Fibroblast of lung (primary cell): Measurements from ENCODE around the gene HOXB1. TPM values are rescaled to one million over a fixed set of nuclear protein-coding genes. Genes with fewer than 3 reads are reported as not detected.

Experiments used
- DNase-seq, 2 donors: peaks; one replicate each; pipeline versions ENCODE4 v3.0.0 to v3.0.0-alpha.2; 2010; ENCODE audit warnings: low read depth in 2 of 2
- H2AFZ ChIP-seq: 2 replicates; pipeline ENCODE4 v1.5.1; 2012; ENCODE audit warnings: low read length, control low read depth, inconsistent platforms
- H3K27ac ChIP-seq: 2 replicates; pipeline ENCODE4 v1.5.1; 2011; ENCODE audit warnings: low read length, control low read depth; ENCODE audit not compliant: insufficient read depth
- H3K27me3 ChIP-seq: 2 replicates; pipeline ENCODE4 v1.5.1; 2011; ENCODE audit warnings: mild to moderate bottlenecking, low read length; ENCODE audit not compliant: control insufficient read depth, insufficient read depth
- H3K36me3 ChIP-seq: 2 replicates; pipeline ENCODE4 v1.5.1; 2011; ENCODE audit warnings: low read length; ENCODE audit not compliant: control insufficient read depth, insufficient read depth
- H3K4me1 ChIP-seq: 2 replicates; pipeline ENCODE4 v1.5.1; 2011; ENCODE audit warnings: low read length; ENCODE audit not compliant: control insufficient read depth, insufficient read depth; ENCODE audit errors: extremely low read depth
- H3K4me2 ChIP-seq: 2 replicates; pipeline ENCODE4 v1.5.1; 2011; ENCODE audit warnings: low read length, control low read depth; ENCODE audit not compliant: insufficient read depth; ENCODE audit errors: extremely low read depth
- H3K4me3 ChIP-seq, 4 experiments: fragments of 200-600 bp in 1 of 4; sonication (generic) in 1 of 4; replicated peaks in 1 of 4; 2 replicates each; pipeline ENCODE4 v1.5.1; 2011 to 2016; ENCODE audit warnings: low read length in 4 of 4, low read depth in 3 of 4, mild to moderate bottlenecking in 3 of 4, control low read depth in 2 of 4, inconsistent platforms in 1 of 4, mixed read lengths in 1 of 4; ENCODE audit not compliant: insufficient read depth in 1 of 4; ENCODE audit errors: control extremely low read depth in 1 of 4
- H3K79me2 ChIP-seq: 2 replicates; pipeline ENCODE4 v1.5.1; 2012; ENCODE audit warnings: mild to moderate bottlenecking, low read length, inconsistent platforms; ENCODE audit not compliant: control insufficient read depth, insufficient read depth
- H3K9ac ChIP-seq: 2 replicates; pipeline ENCODE4 v1.5.1; 2011; ENCODE audit warnings: mild to moderate bottlenecking, low read length, control low read depth; ENCODE audit not compliant: insufficient read depth
- H3K9me3 ChIP-seq: 2 replicates; pipeline ENCODE4 v1.5.1; 2012; ENCODE audit warnings: low read depth, low read length; ENCODE audit not compliant: control insufficient read depth, insufficient read depth
- H4K20me1 ChIP-seq: 2 replicates; pipeline ENCODE4 v1.5.1; 2011; ENCODE audit warnings: low read length; ENCODE audit not compliant: control insufficient read depth, insufficient read depth; ENCODE audit errors: extremely low read depth
- EZH2 ChIP-seq: IDR thresholded peaks from 2 replicates; pipeline ENCODE4 v1.5.1; 2012; ENCODE audit warnings: low read length, control low read depth, mild to moderate bottlenecking; ENCODE audit errors: missing control alignments
- polyA plus RNA-seq, 2 donors: library from polyadenylated mRNA; depleted of rRNA in 1 of 2; stranded (reverse) in 1 of 2; unstranded in 1 of 2; fragments of >200 nt; gene quantifications; 2 replicates each; pipeline ENCODE4 v1.2.1, GENCODE V29; 2011 to 2012; ENCODE audit warnings: missing spikeins in 1 of 2
- total RNA-seq: library from RNA; depleted of rRNA; stranded (reverse); fragments of >200 nt; gene quantifications from 2 replicates; pipeline ENCODE4 v1.2.1, GENCODE V29; 2014
- TF ChIP-seq, protein P1 (sequence below), 2 donors: IDR thresholded peaks in 1 of 2; conservative IDR thresholded peaks in 1 of 2; 1 replicate in 1 of 2; 2 replicates in 1 of 2; pipeline ENCODE4 v1.5.1; 2011 to 2012; ENCODE audit warnings: low read length in 2 of 2, control low read depth in 1 of 2, inconsistent platforms in 1 of 2, low read depth in 1 of 2, mild to moderate bottlenecking in 1 of 2

The HOXB1 gene
- total and polyA plus RNA-seq, 2 donors (not counting 1 experiment from before 2014, with no cell fraction given), result not detected

DNA sequence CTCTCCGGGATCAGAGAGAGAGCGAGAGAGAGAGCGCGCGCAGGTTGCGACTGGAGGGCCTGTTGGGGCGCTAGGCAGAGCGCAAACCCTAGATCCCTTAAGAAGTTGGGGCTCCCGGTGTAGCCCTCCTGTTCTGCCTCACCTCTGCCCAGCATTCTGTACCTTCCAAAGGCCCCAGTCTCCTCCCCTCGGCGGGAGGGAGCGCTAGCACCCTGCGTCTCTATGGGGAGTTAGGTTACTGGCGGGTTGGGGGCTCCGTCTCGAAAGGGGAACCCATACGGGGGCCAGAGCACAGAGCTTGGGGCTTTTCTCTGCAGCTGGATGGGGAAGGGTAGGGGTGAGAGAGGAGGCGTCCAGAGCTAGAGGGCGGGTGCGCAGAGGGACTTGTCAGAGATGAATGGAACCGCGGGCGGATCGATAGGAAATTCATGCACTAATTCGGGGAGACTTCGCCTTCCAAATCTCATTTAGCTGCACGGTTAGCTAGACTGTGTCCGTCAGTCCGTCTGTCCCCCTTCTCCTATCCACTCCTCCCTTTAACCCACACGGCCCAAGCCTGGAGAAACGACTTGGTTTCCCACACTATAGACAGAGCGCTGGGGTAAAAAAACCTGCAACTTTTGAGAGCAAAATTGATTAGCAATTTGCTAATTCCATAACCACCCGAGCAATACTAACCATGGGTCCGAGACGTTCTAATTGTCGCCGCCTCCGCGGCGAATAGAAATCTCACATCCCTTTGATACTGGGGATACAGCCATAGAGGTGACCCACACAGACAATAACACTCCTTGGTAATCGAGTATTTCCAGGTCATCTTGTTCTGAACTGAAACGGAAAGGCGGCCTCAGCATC, 48.0 kb upstream of the HOXB1 start:
- peaks cover 11% of the 10 kb centered on the region for H3K4me1 ChIP-seq
- H3K4me3 ChIP-seq, result peak overlapping the region; percentile 80 to 98 (median 84)
- no peaks in the 10 kb centered on the region for H3K9me3 ChIP-seq
- TF ChIP-seq, protein P1, sequence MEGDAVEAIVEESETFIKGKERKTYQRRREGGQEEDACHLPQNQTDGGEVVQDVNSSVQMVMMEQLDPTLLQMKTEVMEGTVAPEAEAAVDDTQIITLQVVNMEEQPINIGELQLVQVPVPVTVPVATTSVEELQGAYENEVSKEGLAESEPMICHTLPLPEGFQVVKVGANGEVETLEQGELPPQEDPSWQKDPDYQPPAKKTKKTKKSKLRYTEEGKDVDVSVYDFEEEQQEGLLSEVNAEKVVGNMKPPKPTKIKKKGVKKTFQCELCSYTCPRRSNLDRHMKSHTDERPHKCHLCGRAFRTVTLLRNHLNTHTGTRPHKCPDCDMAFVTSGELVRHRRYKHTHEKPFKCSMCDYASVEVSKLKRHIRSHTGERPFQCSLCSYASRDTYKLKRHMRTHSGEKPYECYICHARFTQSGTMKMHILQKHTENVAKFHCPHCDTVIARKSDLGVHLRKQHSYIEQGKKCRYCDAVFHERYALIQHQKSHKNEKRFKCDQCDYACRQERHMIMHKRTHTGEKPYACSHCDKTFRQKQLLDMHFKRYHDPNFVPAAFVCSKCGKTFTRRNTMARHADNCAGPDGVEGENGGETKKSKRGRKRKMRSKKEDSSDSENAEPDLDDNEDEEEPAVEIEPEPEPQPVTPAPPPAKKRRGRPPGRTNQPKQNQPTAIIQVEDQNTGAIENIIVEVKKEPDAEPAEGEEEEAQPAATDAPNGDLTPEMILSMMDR (conservative IDR thresholded peaks at IDR 0.05 in 1 of 2, IDR thresholded peaks at IDR 0.05 in 1 of 2; ENCODE audit: low read depth in 1 of 2, low read length in 2 of 2), result peak in 1 of 2 donors; percentile 7
- no peak for TF ChIP-seq EZH2
- no peaks in the 10 kb centered on the region for H4K20me1 ChIP-seq
- H2AFZ ChIP-seq, result no peak overlapping the region
- peak overlapping the region; percentile 98 for H3K27ac ChIP-seq
- peaks cover 99% of the 10 kb centered on the region for H3K79me2 ChIP-seq
- peak overlapping the region; percentile 73 for H3K9ac ChIP-seq
- no peaks in the 10 kb centered on the region for H3K27me3 ChIP-seq
- peaks cover 4% of the 10 kb centered on the region for H3K36me3 ChIP-seq
- DNase-seq, result peak; percentile 37 to 74
- peak overlapping the region; percentile 99 for H3K4me2 ChIP-seq

DNA sequence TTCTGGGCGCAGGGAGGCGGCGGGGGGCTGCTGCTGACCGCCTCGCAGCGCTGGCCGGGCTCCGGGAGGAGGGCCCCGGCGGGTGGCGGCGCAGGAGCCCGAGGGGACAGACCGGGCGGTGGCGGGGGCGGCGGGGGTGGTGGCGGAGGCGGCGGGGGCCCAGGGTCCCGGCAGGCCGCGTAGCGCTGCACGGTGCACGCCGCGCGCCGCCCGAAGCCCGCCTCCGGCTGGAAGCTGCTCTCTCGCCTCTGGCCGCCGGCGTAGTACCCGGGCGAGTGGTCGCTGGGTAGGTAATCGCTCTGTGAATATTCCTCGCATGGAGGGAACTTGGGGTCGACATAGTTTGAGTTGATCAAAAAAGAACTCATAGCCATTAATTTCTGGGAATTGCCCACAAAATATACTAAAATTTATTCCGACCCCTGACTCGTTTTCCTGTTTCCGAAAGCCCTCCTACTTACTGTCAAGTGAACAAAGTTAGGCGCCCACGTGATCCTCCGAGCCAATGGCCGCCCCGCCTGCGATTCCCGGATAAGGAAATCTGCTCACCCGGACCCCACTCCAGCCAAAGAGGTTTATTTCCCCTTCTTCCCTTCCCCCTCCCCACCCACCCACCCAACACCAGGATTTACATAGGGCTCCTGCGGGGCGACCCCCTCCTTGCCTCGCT, 47.3 kb upstream of the HOXB1 start, which contains the start of gene HOXB4:
HOXB4 (minus strand) TSS at position 405 of the 670 bp plus-strand sequence; CDS start at position 374, 31 bp downstream.
- Histone ChIP-seq H4K20me1 (no peaks in the 10 kb centered on the region), H3K4me3 (peak within 1 kb of the TSS; percentile 80 to 98 (median 86)), H3K9me3 (no peaks in the 10 kb centered on the region), H3K4me2 (peak within 1 kb of the TSS; percentile 99), H3K27me3 (no peaks in the 10 kb centered on the region), H3K79me2 (peaks cover 99% of the 10 kb centered on the region), H3K4me1 (peaks cover 8% of the 10 kb centered on the region), H3K27ac (peak within 1 kb of the TSS; percentile 98), H3K9ac (peak within 1 kb of the TSS; percentile 73), H2AFZ (no peak within 1 kb of the TSS), H3K36me3 (peaks cover 4% of the 10 kb centered on the region)
- peak; percentile 86 to 92 for DNase-seq
- TF ChIP-seq, protein P1 (conservative IDR thresholded peaks at IDR 0.05 in 1 of 2, IDR thresholded peaks at IDR 0.05 in 1 of 2; ENCODE audit: low read depth in 1 of 2, low read length in 2 of 2), result no peak
- no peak for TF ChIP-seq EZH2

DNA sequence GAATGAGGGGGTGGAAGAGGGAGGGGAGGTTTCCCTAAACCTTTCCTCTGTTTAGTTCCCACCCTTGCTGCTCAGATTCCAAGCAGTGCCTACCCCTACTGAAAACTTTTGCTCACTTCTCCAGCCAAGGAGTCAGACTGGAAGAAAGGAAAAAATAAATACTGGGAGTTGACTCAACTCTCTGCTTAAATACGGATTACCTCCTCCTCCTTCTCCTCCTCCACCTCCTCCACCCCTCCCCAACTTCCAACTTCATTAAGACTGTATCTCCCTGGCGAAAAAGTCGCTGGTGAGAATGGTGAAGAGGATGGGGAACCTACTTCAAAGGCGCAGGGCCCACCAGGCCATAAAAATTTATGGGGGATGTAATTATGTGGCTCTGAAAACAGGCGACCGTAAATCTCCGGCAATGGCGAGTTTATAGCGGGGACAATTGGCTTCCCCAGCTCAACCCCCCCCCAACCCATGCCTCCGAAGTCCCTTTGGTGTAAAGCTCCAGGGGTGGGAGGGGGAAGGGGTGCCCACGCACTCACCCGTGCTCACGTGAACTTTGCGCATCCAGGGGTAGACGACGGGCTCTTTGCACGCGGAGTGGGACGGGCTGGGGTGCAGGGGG, 46.6 kb upstream of the HOXB1 start:
- peak overlapping the region; percentile 98 for H3K27ac ChIP-seq
- TF ChIP-seq EZH2, result no peak
- TF ChIP-seq, protein P1 (conservative IDR thresholded peaks at IDR 0.05 in 1 of 2, IDR thresholded peaks at IDR 0.05 in 1 of 2; ENCODE audit: low read depth in 1 of 2, low read length in 2 of 2), result no peak
- no peaks in the 10 kb centered on the region for H4K20me1 ChIP-seq
- peaks cover 7% of the 10 kb centered on the region for H3K4me1 ChIP-seq
- H3K9me3 ChIP-seq, result no peaks in the 10 kb centered on the region
- H2AFZ ChIP-seq, result no peak overlapping the region
- peak overlapping the region; percentile 59 for H3K9ac ChIP-seq
- H3K79me2 ChIP-seq, result peaks cover 99% of the 10 kb centered on the region
- H3K4me3 ChIP-seq, result peak overlapping the region; percentile 57 to 98 (median 74)
- H3K36me3 ChIP-seq, result peaks cover 4% of the 10 kb centered on the region
- H3K27me3 ChIP-seq, result no peaks in the 10 kb centered on the region
- peak overlapping the region; percentile 73 for H3K4me2 ChIP-seq
- DNase-seq, result peak in 1 of 2 donors; percentile 79
